SK-N-SH (cell line): ENCODE results near the gene MSL3B.
"Not testable (repeated sequence)": the region's sequence is repeated elsewhere in the genome, so short reads cannot be mapped to it uniquely, and the experiment has no call there.

Source experiments
- CTCF ChIA-PET: fragments of 300-600, 350-600 bp; formaldehyde crosslinking; extraction: SDS; loops from one replicate; lab custom pipeline; 2021; lab: Yijun Ruan, JAX
- POLR2A ChIA-PET: fragments of 350-600 bp; sonication (Branson Sonifier 250); formaldehyde crosslinking; extraction: SDS; loops from one replicate; lab custom pipeline; 2020; ENCODE audit warnings: antibody characterized with exemption, inconsistent platforms; lab: Yijun Ruan, JAX
- DNase-seq: peaks from one replicate; pipeline ENCODE4 v3.0.0; 2012
- H2AFZ ChIP-seq: fragments of 200-600 bp; sonication (generic); 2 replicates; pipeline ENCODE4 v1.8.1; 2016; ENCODE audit warnings: antibody characterized with exemption, mild to moderate bottlenecking, low read depth
- H3F3A ChIP-seq: fragments of 200-600 bp; sonication (generic); replicated peaks from 2 replicates; pipeline ENCODE3; 2016; ENCODE audit warnings: antibody characterized with exemption, mild to moderate bottlenecking; ENCODE audit not compliant: insufficient read depth
- H3K27ac ChIP-seq, 2 experiments: fragments of 200-500 bp in 1 of 2; fragments of 200-600 bp in 1 of 2; sonication (Bioruptor generic) in 1 of 2; sonication (generic), shearing (Covaris generic) in 1 of 2; 2 replicates each; pipeline versions ENCODE4 v1.5.1 to v1.6.1; 2014 to 2016; ENCODE audit warnings: low read depth in 2 of 2, inconsistent platforms in 1 of 2, low read length in 1 of 2, mild to moderate bottlenecking in 1 of 2, mixed read lengths in 1 of 2
- H3K27me3 ChIP-seq: fragments of 200-600 bp; sonication (generic), shearing (Covaris generic); 2 replicates; pipeline ENCODE4 v1.6.1; 2016; ENCODE audit warnings: mixed run types; ENCODE audit not compliant: insufficient read depth
- H3K36me3 ChIP-seq, 2 experiments: fragments of 200-500 bp in 1 of 2; fragments of 200-600 bp in 1 of 2; sonication (Bioruptor generic) in 1 of 2; sonication (generic) in 1 of 2; replicated peaks in 1 of 2; 2 replicates each; pipeline versions ENCODE3 to v1.5.1; 2014 to 2016; ENCODE audit warnings: low read length in 1 of 2, mild to moderate bottlenecking in 1 of 2; ENCODE audit not compliant: insufficient read depth in 2 of 2, control insufficient read depth in 1 of 2
- H3K4me1 ChIP-seq, 2 experiments: fragments of 200-500 bp in 1 of 2; fragments of 200-600 bp in 1 of 2; sonication (Bioruptor generic) in 1 of 2; sonication (generic), shearing (Covaris generic) in 1 of 2; 2 replicates each; pipeline versions ENCODE4 v1.5.1 to v1.6.1; 2014 to 2016; ENCODE audit warnings: low read depth in 1 of 2, low read length in 1 of 2, mixed run types in 1 of 2; ENCODE audit not compliant: insufficient read depth in 2 of 2, control insufficient read depth in 1 of 2
- H3K4me2 ChIP-seq: fragments of 200-600 bp; sonication (generic), shearing (Covaris generic); 2 replicates; pipeline ENCODE4 v1.6.1; 2017; ENCODE audit warnings: mixed run types
- H3K4me3 ChIP-seq, 2 experiments: fragments of 200-500 bp in 1 of 2; fragments of 200-600 bp in 1 of 2; sonication (Bioruptor generic) in 1 of 2; sonication (generic), shearing (Covaris generic) in 1 of 2; 2 replicates each; pipeline versions ENCODE4 v1.5.1 to v1.8.1; 2014 to 2016; ENCODE audit warnings: low read depth in 2 of 2, inconsistent platforms in 1 of 2, low read length in 1 of 2, mild to moderate bottlenecking in 1 of 2, mixed read lengths in 1 of 2, moderate library complexity in 1 of 2
- H3K79me2 ChIP-seq: fragments of 200-600 bp; sonication (generic); 2 replicates; pipeline ENCODE4 v1.8.1; 2017; ENCODE audit warnings: mild to moderate bottlenecking; ENCODE audit not compliant: insufficient read depth
- H3K9ac ChIP-seq: fragments of 200-600 bp; sonication (generic); 2 replicates; pipeline ENCODE4 v1.6.1; 2017; ENCODE audit warnings: mixed run types
- H3K9me2 ChIP-seq: fragments of 200-600 bp; sonication (generic); 2 replicates; pipeline ENCODE4 v1.6.1; 2017; ENCODE audit warnings: mixed run types
- H3K9me3 ChIP-seq: fragments of 200-600 bp; sonication (generic); 2 replicates; pipeline ENCODE4 v1.6.1; 2017; ENCODE audit warnings: mixed run types, mild to moderate bottlenecking, moderate library complexity
- H4K20me1 ChIP-seq: fragments of 200-600 bp; sonication (generic); 2 replicates; pipeline ENCODE4 v1.6.1; 2017; ENCODE audit warnings: mild to moderate bottlenecking, mixed run types; ENCODE audit not compliant: insufficient read depth
- CTCF ChIP-seq: fragments of 200-600 bp; sonication (generic); IDR thresholded peaks from 2 replicates; pipeline ENCODE4 v1.6.1; 2017; ENCODE audit warnings: antibody characterized with exemption, mild to moderate bottlenecking, moderate library complexity
- ELF1 ChIP-seq: IDR thresholded peaks from 2 replicates; pipeline ENCODE4 v1.4.0; 2012
- EP300 ChIP-seq, 2 experiments: IDR thresholded peaks; 2 replicates each; pipeline versions ENCODE4 v1.4.0 to v1.6.1; 2012; ENCODE audit warnings: borderline replicate concordance in 1 of 2, low read depth in 1 of 2, low read length in 1 of 2
- EZH2phosphoT487 ChIP-seq: fragments of 200-600 bp; sonication (generic); IDR thresholded peaks from 2 replicates; pipeline ENCODE4 v1.6.1; 2017; ENCODE audit warnings: low read depth, mixed run types, mild to moderate bottlenecking, antibody characterized with exemption, moderate library complexity, borderline replicate concordance
- FOXJ3 ChIP-seq: sonication (generic); formaldehyde crosslinking; IDR thresholded peaks from 2 replicates; pipeline ENCODE4 v1.5.1; 2020; ENCODE audit warnings: mild to moderate bottlenecking, missing genetic modification reagents
- GABPA ChIP-seq: IDR thresholded peaks from 2 replicates; pipeline ENCODE4 v1.4.0; 2012; ENCODE audit warnings: low read depth, mild to moderate bottlenecking
- JUND ChIP-seq: IDR thresholded peaks from 2 replicates; pipeline ENCODE4 v1.4.0; 2012
- MAX ChIP-seq: IDR thresholded peaks from 2 replicates; pipeline ENCODE4 v1.4.0; 2012; ENCODE audit warnings: low read depth
- MEF2A ChIP-seq: IDR thresholded peaks from 2 replicates; pipeline ENCODE4 v1.4.0; 2012; ENCODE audit warnings: low read depth, borderline replicate concordance
- NRF1 ChIP-seq: IDR thresholded peaks from 2 replicates; pipeline ENCODE4 v1.6.1; 2012; ENCODE audit warnings: low read depth, mild to moderate bottlenecking, low read length
- RCOR1 ChIP-seq: fragments of 150-350 bp; IDR thresholded peaks from 2 replicates; pipeline ENCODE4 v1.6.1; 2017; ENCODE audit warnings: antibody characterized with exemption, low read length
- WGBS: methylation state at CpG from one replicate; pipeline ENCODE4 v1.1.6; 2017; ENCODE audit warnings: low lambda C conversion rate; 5-methylcytosine and 5-hydroxymethylcytosine counted together
- TF ChIP-seq, protein P1 (sequence below): fragments of 150-350 bp; IDR thresholded peaks from 2 replicates; pipeline ENCODE4 v1.6.1; 2017; ENCODE audit warnings: antibody characterized with exemption, low read length, low read depth, borderline replicate concordance

MSL3B gene

DNA sequence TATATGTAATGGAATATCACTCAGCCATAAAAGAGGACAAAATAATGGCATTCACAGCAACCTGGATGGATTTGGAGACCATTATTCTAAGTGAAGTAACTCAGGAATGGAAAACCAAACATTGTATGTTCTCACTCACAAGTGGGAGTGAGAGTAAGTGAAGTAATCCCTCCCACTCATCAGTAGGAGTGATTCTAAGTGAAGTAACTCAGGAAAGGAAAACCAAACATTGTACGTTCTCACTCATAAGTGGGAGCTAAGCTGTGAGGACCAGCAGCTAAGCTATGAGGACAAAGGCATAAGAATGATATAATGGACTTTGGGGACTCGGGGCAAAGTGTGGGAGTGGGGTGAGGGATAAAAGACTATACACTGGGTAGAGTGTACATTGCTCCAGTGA, 28.1 kb upstream of the MSL3B start:
- H3K27me3 ChIP-seq, H3K9me3 ChIP-seq, DNase-seq, H3K9me2 ChIP-seq, POLR2A ChIA-PET, H3K79me2 ChIP-seq, H3K27ac ChIP-seq, H3K4me2 ChIP-seq, H3K36me3 ChIP-seq, CTCF ChIA-PET, H3K4me3 ChIP-seq, H3F3A ChIP-seq, H2AFZ ChIP-seq, H3K4me1 ChIP-seq, H3K9ac ChIP-seq, H4K20me1 ChIP-seq: not testable (repeated sequence)
- WGBS = 64% methylated on average over 2 of the region's 2 CpGs

DNA sequence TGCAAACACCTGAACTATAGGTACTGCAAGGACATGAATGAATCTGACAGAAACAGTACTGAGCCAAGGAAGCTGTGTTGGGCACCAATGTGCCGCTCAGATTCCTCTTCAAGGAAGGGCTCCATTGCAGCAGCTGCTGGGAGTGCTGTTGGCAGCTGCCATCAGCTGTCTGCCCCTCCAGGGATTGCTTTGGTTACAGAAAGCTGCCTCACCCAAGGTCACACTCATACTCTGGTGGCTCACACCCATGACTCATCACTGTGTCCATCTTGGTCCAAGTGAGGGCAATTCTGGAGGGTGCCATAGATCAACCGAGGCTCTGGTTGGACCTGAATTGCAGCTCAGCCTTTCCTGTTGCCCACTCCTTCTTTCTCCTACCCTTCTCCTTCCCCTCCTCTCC, 24.6 kb upstream of the MSL3B start:
- H3F3A ChIP-seq = no peaks in the 10 kb centered on the region
- no peak overlapping the region for H3K27ac ChIP-seq
- H3K9me2 ChIP-seq = no peaks in the 10 kb centered on the region
- H3K9me3 ChIP-seq = no peaks in the 10 kb centered on the region
- no peaks in the 10 kb centered on the region for H4K20me1 ChIP-seq
- no peaks in the 10 kb centered on the region for H3K36me3 ChIP-seq
- WGBS = 58% methylated on average over 2 of the region's 2 CpGs
- H2AFZ ChIP-seq = no peak overlapping the region
- peaks cover 0 to 6% of the 10 kb centered on the region in 2 experiments; a peak in 1 of 4 replicates for H3K4me1 ChIP-seq
- no peaks in the 10 kb centered on the region for H3K79me2 ChIP-seq
- no peak overlapping the region for H3K9ac ChIP-seq
- H3K4me2 ChIP-seq = no peak overlapping the region
- CTCF ChIA-PET = no interaction called here
- H3K27me3 ChIP-seq = no peaks in the 10 kb centered on the region; the same call in 1 of the 2 replicates
- peak; percentile 12 for DNase-seq
- POLR2A ChIA-PET = no interaction called here
- TF ChIP-seq MAX = no peak
- no peak for TF ChIP-seq FOXJ3 (CRISPR knock-in tag)
- TF ChIP-seq RCOR1 = no peak
- no peak for TF ChIP-seq MEF2A
- TF ChIP-seq NRF1 = no peak
- TF ChIP-seq EP300 (IDR thresholded peaks at IDR 0.05; ENCODE audit: borderline replicate concordance in 1 of 2, low read depth in 1 of 2, low read length in 1 of 2) = no peak
- TF ChIP-seq CTCF = no peak
- TF ChIP-seq ELF1 = no peak
- TF ChIP-seq JUND = no peak
- TF ChIP-seq, protein P1, sequence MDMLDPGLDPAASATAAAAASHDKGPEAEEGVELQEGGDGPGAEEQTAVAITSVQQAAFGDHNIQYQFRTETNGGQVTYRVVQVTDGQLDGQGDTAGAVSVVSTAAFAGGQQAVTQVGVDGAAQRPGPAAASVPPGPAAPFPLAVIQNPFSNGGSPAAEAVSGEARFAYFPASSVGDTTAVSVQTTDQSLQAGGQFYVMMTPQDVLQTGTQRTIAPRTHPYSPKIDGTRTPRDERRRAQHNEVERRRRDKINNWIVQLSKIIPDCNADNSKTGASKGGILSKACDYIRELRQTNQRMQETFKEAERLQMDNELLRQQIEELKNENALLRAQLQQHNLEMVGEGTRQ = no peak
- no peak for TF ChIP-seq EZH2phosphoT487
- no peak for TF ChIP-seq GABPA
- H3K4me3 ChIP-seq = no peak overlapping the region
